K562 (cell line): Measurements from ENCODE around the gene LMBR1. TPM values are rescaled to one million over a fixed set of nuclear protein-coding genes. Genes with fewer than 3 reads are reported as not detected.
A peak's percentile ranks its signal among the peaks of the same experiment; 100 is the strongest.

Experiments used
- ATAC-seq: fragments of 200-7000 bp; cut with Tn5 transposase; 3 replicates; pipeline ENCODE4 v1.9.1; 2020; ENCODE audit warnings: moderate library complexity
- BruUV-seq: library from RNA; stranded (reverse); fragments of 400-500 nt; replicated peaks from 2 replicates; lab custom pipeline; 2021; lab: Mats Ljungman, UMichigan
- CTCF ChIA-PET: fragments of 300-600 bp; formaldehyde crosslinking; extraction: SDS; loops from one replicate; lab custom pipeline; 2021; ENCODE audit warnings: low intra/inter-chr PET ratio; lab: Yijun Ruan, JAX
- POLR2A ChIA-PET: fragments of 300-600, 350-650 bp; sonication (Branson Sonifier 250); formaldehyde crosslinking; extraction: SDS; loops from one replicate; lab custom pipeline; 2021; ENCODE audit warnings: antibody characterized with exemption, inconsistent platforms; lab: Yijun Ruan, JAX
- DNase-seq, 4 experiments: peaks; one replicate each; pipeline versions ENCODE4 v3.0.0 to v3.0.0-alpha.2; 2011 to 2018; ENCODE audit warnings: low spot score in 3 of 4, mixed read lengths in 3 of 4; ENCODE audit errors: extremely low read depth in 1 of 4
- FAIRE-seq: peaks from 2 replicates; lab custom pipeline; 2011; peaks lifted over from hg19 to GRCh38; lab: Jason Lieb, UNC
- H2AFZ ChIP-seq: 2 replicates; pipeline ENCODE4 v1.6.0; 2011; ENCODE audit warnings: low read depth, low read length, control low read depth, inconsistent platforms
- H3K27ac ChIP-seq: fragments of 200-600 bp; 3 replicates; pipeline ENCODE4 v1.8.0; 2011; ENCODE audit warnings: low read depth, mild to moderate bottlenecking, control low read depth, inconsistent platforms, low read length, moderate library complexity, mixed read lengths; ENCODE audit errors: extremely low read depth
- H3K27me3 ChIP-seq, 2 experiments: fragments of 300-600 bp in 1 of 2; 2 replicates in 1 of 2; 3 replicates in 1 of 2; pipeline versions ENCODE4 v1.6.0 to v1.8.0; 2011; ENCODE audit warnings: inconsistent platforms in 2 of 2, low read length in 2 of 2, mild to moderate bottlenecking in 1 of 2, mixed read lengths in 1 of 2, moderate library complexity in 1 of 2; ENCODE audit not compliant: control insufficient read depth in 2 of 2, insufficient read depth in 2 of 2
- H3K36me3 ChIP-seq: fragments of 300-600 bp; 3 replicates; pipeline ENCODE4 v1.8.0; 2011; ENCODE audit warnings: mild to moderate bottlenecking, low read length, inconsistent platforms; ENCODE audit not compliant: control insufficient read depth, insufficient read depth
- H3K4me1 ChIP-seq, 2 experiments: fragments of 200-600 bp in 1 of 2; replicated peaks in 1 of 2; 2 replicates in 1 of 2; 3 replicates in 1 of 2; pipeline versions ENCODE4 v1.5.1 to v1.8.0; 2011; ENCODE audit warnings: inconsistent platforms in 2 of 2, low read length in 2 of 2, mild to moderate bottlenecking in 1 of 2, mixed read lengths in 1 of 2, moderate library complexity in 1 of 2; ENCODE audit not compliant: control insufficient read depth in 2 of 2, insufficient read depth in 2 of 2
- H3K4me2 ChIP-seq: 2 replicates; pipeline ENCODE4 v1.6.1; 2011; ENCODE audit warnings: low read length, control low read depth, inconsistent platforms, mixed read lengths; ENCODE audit not compliant: insufficient read depth
- H3K4me3 ChIP-seq: fragments of 200-600 bp; sonication (generic), shearing (Covaris generic); 2 replicates; pipeline ENCODE4 v1.5.1; 2016; ENCODE audit warnings: control low read depth, inconsistent platforms
- H3K79me2 ChIP-seq: fragments of 200-600 bp; 3 replicates; pipeline ENCODE4 v1.8.0; 2011; ENCODE audit warnings: low read length, inconsistent platforms; ENCODE audit not compliant: control insufficient read depth, insufficient read depth
- H3K9ac ChIP-seq, 2 experiments: 2 replicates each; pipeline versions ENCODE4 v1.6.0 to v1.6.1; 2011; ENCODE audit warnings: low read depth in 2 of 2, low read length in 2 of 2, control low read depth in 1 of 2, inconsistent platforms in 1 of 2, mild to moderate bottlenecking in 1 of 2, mixed read lengths in 1 of 2; ENCODE audit not compliant: insufficient read depth in 1 of 2
- H3K9me1 ChIP-seq: one replicate; pipeline ENCODE4 v1.6.0; 2011; ENCODE audit warnings: inconsistent platforms, mild to moderate bottlenecking, low read length, moderate library complexity; ENCODE audit not compliant: control insufficient read depth, insufficient read depth
- H3K9me3 ChIP-seq: replicated peaks from 2 replicates; pipeline ENCODE4 v1.5.1; 2011; ENCODE audit warnings: low read depth, low read length, inconsistent platforms; ENCODE audit not compliant: control insufficient read depth, insufficient read depth
- H4K20me1 ChIP-seq: replicated peaks from 2 replicates; pipeline ENCODE4 v1.6.1; 2011; ENCODE audit warnings: low read length, inconsistent platforms, mixed read lengths; ENCODE audit not compliant: control insufficient read depth, insufficient read depth
- CEBPB ChIP-seq: fragments of 450-650 bp; IDR thresholded peaks from 2 replicates; pipeline ENCODE4 v1.6.1; 2016; ENCODE audit warnings: missing genetic modification characterization, missing compliant biosample characterization
- EP400 ChIP-seq: fragments of 450-650 bp; IDR thresholded peaks from 2 replicates; pipeline ENCODE4 v1.6.1; 2017; ENCODE audit warnings: antibody characterized with exemption, mild to moderate bottlenecking, moderate library complexity
- MEF2A ChIP-seq: IDR thresholded peaks from 2 replicates; pipeline ENCODE4 v1.6.1; 2011; ENCODE audit warnings: low read depth, mild to moderate bottlenecking, low read length, moderate library complexity; ENCODE audit not compliant: control insufficient read depth
- PRPF4 ChIP-seq: fragments of 200-400 bp; formaldehyde crosslinking; IDR thresholded peaks from one replicate; pipeline ENCODE4 v1.6.1; 2017; ENCODE audit warnings: low read length, low read depth, mild to moderate bottlenecking; ENCODE audit not compliant: insufficient read depth, poor library complexity, severe bottlenecking
- WGBS: fragments of 100-300 bp; shearing (Covaris generic); methylation state at CpG from one replicate; pipeline ENCODE4 v1.1.6; 2016; ENCODE audit warnings: low coverage, mixed read lengths; ENCODE audit not compliant: insufficient coverage; ENCODE audit errors: missing lambda C conversion rate; 5-methylcytosine and 5-hydroxymethylcytosine counted together
- in situ Hi-C: fragments of 300-500 bp; cut with MboI; formaldehyde crosslinking; loops from 4 replicates; pipeline ENCODE4 v1.15.0; 2018; ENCODE audit warnings: inconsistent platforms, mixed read lengths
- intact Hi-C: fragments of 100-400 bp; cut with micrococcal nuclease; formaldehyde crosslinking; loops from 2 replicates; pipeline ENCODE4 v1.14.2; 2022
- polyA plus RNA-seq, 8 experiments: library from polyadenylated mRNA; depleted of rRNA in 4 of 8; stranded (reverse) in 5 of 8; unstranded in 3 of 8; fragments of >200 nt; fragmentation: Nextera tagmentation in 2 of 8; fragmentation: Illumina TruSeq in 1 of 8; extraction: Ambion mirVana in 2 of 8; extraction: Trizol in 1 of 8; gene quantifications; 2 replicates each; pipeline versions ENCODE4 v1.2.1 to v1.2.3, GENCODE V29; 2011 to 2014; ENCODE audit warnings: inconsistent platforms in 1 of 8, missing spikeins in 1 of 8
- total RNA-seq, 7 experiments: library from RNA; depleted of rRNA in 6 of 7; stranded (reverse); fragments of >200 nt in 6 of 7; fragmentation: Illumina TruSeq in 2 of 7; extraction: Trizol in 2 of 7; gene quantifications; 2 replicates each; pipeline versions ENCODE4 v1.2.1 to v1.2.3, GENCODE V29; 2011 to 2021; ENCODE audit warnings: low replicate concordance in 1 of 7
- TF ChIP-seq, protein P1 (sequence below): fragments of 450-650 bp; IDR thresholded peaks from 2 replicates; pipeline ENCODE4 v1.6.1; 2016; ENCODE audit warnings: low read depth
- TF ChIP-seq, protein P2 (sequence below): fragments of 450-650 bp; formaldehyde crosslinking; IDR thresholded peaks from 2 replicates; pipeline ENCODE4 v1.4.0; 2020; ENCODE audit warnings: mild to moderate bottlenecking, moderate library complexity

Gene LMBR1
- total and polyA plus RNA-seq, 9 of the 15 experiments (the other 6 are each of a cell fraction or from before 2014, with no cell fraction given), result 7.7 to 90.0 (median 59.9) TPM

DNA sequence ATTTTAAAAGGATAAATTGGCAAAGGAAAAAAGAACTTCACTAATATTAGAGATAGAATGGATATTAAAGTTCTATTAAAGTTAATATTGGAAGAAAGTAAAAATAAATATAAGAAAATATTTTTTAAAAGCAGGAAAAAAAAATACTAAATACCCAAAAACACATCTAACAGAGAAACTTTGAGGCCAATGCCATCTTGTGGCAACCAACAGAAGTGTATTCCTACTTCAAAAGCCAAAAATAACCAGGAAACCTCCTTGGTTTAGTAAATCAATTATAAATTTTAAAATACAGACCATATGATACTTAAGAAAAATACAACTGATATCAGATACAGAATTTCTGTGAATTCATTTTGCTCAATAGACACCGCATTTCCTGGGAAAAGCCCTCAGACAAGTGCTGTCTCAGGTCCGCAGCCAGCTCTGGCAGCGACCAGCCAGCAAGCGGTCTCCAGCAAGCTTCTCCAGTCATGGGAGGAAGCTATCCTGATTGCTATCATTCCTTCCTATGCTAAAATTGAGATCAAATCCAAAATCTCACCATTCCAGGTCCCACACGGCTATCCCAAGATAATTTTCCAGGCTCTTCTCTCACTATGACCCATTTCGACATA lies 65.3 kb downstream of the LMBR1 start:
- no peaks in the 10 kb centered on the region for H3K27me3 ChIP-seq
- H3K4me1 ChIP-seq, result no peaks in the 10 kb centered on the region; a peak in 1 of 5 replicates
- 62% methylated on average over 6 of the region's 6 CpGs for WGBS
- H3K4me3 ChIP-seq, result no peak overlapping the region
- H3K79me2 ChIP-seq, result no peaks in the 10 kb centered on the region
- H3K9me1 ChIP-seq, result peaks cover 4% of the 10 kb centered on the region
- intact Hi-C loops (loop anchor here (5.0 kb wide), 1 partner anchor 65 kb away; the partner anchor contains the start of gene LMBR1), in situ Hi-C loops (no loop called here)
- H3K9me3 ChIP-seq, result no peaks in the 10 kb centered on the region
- peaks cover 36% of the 10 kb centered on the region for H3K36me3 ChIP-seq
- H3K27ac ChIP-seq, result no peak overlapping the region
- 0 out of 4 replicates have a peak overlapping the region, but pooled peaks of 1 of the 2 experiments have one; percentile 32 for H3K9ac ChIP-seq
- no peak overlapping the region for H3K4me2 ChIP-seq
- FAIRE-seq, result peak; percentile 37
- ATAC-seq, result peak; percentile 75
- H2AFZ ChIP-seq, result no peak overlapping the region
- ChIA-PET CTCF (interaction anchor here (0.7 to 1.7 kb wide), 2 partner anchors 11 to 1023 kb away, joined by 3 to 5 read pairs; no protein-coding TSS in a partner anchor), POLR2A (interaction anchor here (0.6 to 0.8 kb wide), 4 partner anchors 9 to 890 kb away, joined by 3 read pairs; no protein-coding TSS in a partner anchor)
- no peaks in the 10 kb centered on the region for H4K20me1 ChIP-seq
- peak in 2 of 4 experiments; percentile 38 to 43 for DNase-seq
- BruUV-seq, result no TSS peak
- TF ChIP-seq PRPF4, result no peak
- TF ChIP-seq, protein P1, sequence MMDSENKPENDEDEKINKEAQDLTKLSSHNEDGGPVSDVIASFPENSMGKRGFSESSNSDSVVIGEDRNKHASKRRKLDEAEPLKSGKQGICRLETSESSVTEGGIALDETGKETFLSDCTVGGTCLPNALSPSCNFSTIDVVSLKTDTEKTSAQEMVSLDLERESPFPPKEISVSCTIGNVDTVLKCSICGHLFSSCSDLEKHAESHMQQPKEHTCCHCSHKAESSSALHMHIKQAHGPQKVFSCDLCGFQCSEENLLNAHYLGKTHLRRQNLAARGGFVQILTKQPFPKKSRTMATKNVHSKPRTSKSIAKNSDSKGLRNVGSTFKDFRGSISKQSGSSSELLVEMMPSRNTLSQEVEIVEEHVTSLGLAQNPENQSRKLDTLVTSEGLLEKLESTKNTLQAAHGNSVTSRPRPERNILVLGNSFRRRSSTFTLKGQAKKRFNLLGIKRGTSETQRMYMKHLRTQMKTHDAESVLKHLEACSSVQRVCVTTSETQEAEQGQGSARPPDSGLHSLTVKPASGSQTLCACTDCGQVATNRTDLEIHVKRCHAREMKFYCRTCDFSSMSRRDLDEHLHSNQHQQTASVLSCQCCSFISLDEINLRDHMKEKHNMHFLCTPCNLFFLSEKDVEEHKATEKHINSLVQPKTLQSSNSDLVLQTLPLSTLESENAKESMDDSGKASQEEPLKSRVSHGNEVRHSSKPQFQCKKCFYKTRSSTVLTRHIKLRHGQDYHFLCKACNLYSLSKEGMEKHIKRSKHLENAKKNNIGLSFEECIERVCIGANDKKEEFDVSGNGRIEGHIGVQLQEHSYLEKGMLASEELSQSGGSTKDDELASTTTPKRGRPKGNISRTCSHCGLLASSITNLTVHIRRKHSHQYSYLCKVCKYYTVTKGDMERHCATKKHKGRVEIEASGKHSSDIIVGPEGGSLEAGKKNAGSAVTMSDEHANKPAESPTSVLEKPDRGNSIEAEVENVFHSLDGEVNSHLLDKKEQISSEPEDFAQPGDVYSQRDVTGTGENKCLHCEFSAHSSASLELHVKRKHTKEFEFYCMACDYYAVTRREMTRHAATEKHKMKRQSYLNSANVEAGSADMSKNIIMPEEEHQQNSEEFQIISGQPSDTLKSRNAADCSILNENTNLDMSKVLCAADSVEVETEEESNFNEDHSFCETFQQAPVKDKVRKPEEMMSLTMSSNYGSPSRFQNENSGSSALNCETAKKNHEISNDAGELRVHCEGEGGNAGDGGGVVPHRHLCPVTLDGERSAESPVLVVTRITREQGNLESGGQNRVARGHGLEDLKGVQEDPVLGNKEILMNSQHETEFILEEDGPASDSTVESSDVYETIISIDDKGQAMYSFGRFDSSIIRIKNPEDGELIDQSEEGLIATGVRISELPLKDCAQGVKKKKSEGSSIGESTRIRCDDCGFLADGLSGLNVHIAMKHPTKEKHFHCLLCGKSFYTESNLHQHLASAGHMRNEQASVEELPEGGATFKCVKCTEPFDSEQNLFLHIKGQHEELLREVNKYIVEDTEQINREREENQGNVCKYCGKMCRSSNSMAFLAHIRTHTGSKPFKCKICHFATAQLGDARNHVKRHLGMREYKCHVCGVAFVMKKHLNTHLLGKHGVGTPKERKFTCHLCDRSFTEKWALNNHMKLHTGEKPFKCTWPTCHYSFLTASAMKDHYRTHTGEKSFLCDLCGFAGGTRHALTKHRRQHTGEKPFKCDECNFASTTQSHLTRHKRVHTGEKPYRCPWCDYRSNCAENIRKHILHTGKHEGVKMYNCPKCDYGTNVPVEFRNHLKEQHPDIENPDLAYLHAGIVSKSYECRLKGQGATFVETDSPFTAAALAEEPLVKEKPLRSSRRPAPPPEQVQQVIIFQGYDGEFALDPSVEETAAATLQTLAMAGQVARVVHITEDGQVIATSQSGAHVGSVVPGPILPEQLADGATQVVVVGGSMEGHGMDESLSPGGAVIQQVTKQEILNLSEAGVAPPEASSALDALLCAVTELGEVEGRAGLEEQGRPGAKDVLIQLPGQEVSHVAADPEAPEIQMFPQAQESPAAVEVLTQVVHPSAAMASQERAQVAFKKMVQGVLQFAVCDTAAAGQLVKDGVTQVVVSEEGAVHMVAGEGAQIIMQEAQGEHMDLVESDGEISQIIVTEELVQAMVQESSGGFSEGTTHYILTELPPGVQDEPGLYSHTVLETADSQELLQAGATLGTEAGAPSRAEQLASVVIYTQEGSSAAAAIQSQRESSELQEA, result no peak
- TF ChIP-seq MEF2A, result peak; percentile 69; the same call in 1 of the 2 replicates
- TF ChIP-seq CEBPB, result 0 out of 2 replicates have a peak, but pooled peaks have one; percentile 33
- TF ChIP-seq, protein P2, sequence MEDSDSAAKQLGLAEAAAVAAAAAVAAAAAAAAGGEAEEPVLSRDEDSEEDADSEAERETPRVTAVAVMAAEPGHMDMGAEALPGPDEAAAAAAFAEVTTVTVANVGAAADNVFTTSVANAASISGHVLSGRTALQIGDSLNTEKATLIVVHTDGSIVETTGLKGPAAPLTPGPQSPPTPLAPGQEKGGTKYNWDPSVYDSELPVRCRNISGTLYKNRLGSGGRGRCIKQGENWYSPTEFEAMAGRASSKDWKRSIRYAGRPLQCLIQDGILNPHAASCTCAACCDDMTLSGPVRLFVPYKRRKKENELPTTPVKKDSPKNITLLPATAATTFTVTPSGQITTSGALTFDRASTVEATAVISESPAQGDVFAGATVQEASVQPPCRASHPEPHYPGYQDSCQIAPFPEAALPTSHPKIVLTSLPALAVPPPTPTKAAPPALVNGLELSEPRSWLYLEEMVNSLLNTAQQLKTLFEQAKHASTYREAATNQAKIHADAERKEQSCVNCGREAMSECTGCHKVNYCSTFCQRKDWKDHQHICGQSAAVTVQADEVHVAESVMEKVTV, result peak; percentile 49; the same call in 1 of the 2 replicates
- TF ChIP-seq EP400, result 0 out of 2 replicates have a peak, but pooled peaks have one; percentile 15
